Fibroblast of gingiva (primary cell): ENCODE data around the gene SCFD2.
A peak's percentile ranks its signal among the peaks of the same experiment; 100 is the strongest.
"Not testable (repeated sequence)": the region's sequence is repeated elsewhere in the genome, so short reads cannot be mapped to it uniquely, and the experiment has no call there.

ENCODE experiments used
- DNase-seq: peaks from one replicate; pipeline ENCODE4 v3.0.0-alpha.2; 2011; ENCODE audit warnings: low read depth

Gene SCFD2

GRCh38 chr4:53011259-53011905 lies 354.5 kb downstream of the SCFD2 start:
- no peak for DNase-seq

GRCh38 chr4:53010318-53010717 lies 355.5 kb downstream of the SCFD2 start:
- DNase-seq: peak; percentile 77

GRCh38 chr4:53009824-53010223 lies 356.0 kb downstream of the SCFD2 start:
- no peak for DNase-seq

GRCh38 chr4:53007024-53007423 lies 358.8 kb downstream of the SCFD2 start:
- DNase-seq: no peak

GRCh38 chr4:53005808-53006207 lies 360.1 kb downstream of the SCFD2 start:
- no peak for DNase-seq

GRCh38 chr4:53005149-53005546 lies 360.7 kb downstream of the SCFD2 start:
- no peak for DNase-seq

GRCh38 chr4:53004497-53005148 lies 361.2 kb downstream of the SCFD2 start:
- DNase-seq: no peak

GRCh38 chr4:53003959-53004358 lies 361.9 kb downstream of the SCFD2 start:
- no peak for DNase-seq

- DNase-seq: no peak
Measured at GRCh38 chr4:53000560-53000959, 365.3 kb downstream of the SCFD2 start.

GRCh38 chr4:52999626-53000025 lies 366.2 kb downstream of the SCFD2 start:
- no peak for DNase-seq

GRCh38 chr4:52998413-52998812 lies 367.4 kb downstream of the SCFD2 start:
- DNase-seq: no peak

GRCh38 chr4:52997132-52997416 lies 368.8 kb downstream of the SCFD2 start:
- no peak for DNase-seq

- peak; percentile 79 for DNase-seq
Measured at GRCh38 chr4:52996261-52997131, 369.4 kb downstream of the SCFD2 start.

GRCh38 chr4:52995360-52996030 lies 370.4 kb downstream of the SCFD2 start:
- no peak for DNase-seq

GRCh38 chr4:52994567-52994966 lies 371.3 kb downstream of the SCFD2 start:
- no peak for DNase-seq

GRCh38 chr4:52993771-52994170 lies 372.1 kb downstream of the SCFD2 start:
- DNase-seq: no peak

GRCh38 chr4:52992551-52992950 lies 373.3 kb downstream of the SCFD2 start:
- not testable (repeated sequence) for DNase-seq

- DNase-seq: no peak
Measured at GRCh38 chr4:52991472-52991871, 374.4 kb downstream of the SCFD2 start.

- DNase-seq: no peak
Measured at GRCh38 chr4:52990706-52991105, 375.2 kb downstream of the SCFD2 start.

- DNase-seq: no peak
Measured at GRCh38 chr4:52989865-52990264, 376.0 kb downstream of the SCFD2 start.

- DNase-seq: no peak
Measured at GRCh38 chr4:52987392-52988056, 378.3 kb downstream of the SCFD2 start.

- peak; percentile 39 for DNase-seq
Measured at GRCh38 chr4:52984462-52984881, 381.4 kb downstream of the SCFD2 start.
